Measurements from ENCODE around the gene C16orf74. TPM values are rescaled to one million over a fixed set of nuclear protein-coding genes. Genes with fewer than 3 reads are reported as not detected.

Gene C16orf74
- total RNA-seq, 1 donor from 2014 or later: not detected

DNA sequence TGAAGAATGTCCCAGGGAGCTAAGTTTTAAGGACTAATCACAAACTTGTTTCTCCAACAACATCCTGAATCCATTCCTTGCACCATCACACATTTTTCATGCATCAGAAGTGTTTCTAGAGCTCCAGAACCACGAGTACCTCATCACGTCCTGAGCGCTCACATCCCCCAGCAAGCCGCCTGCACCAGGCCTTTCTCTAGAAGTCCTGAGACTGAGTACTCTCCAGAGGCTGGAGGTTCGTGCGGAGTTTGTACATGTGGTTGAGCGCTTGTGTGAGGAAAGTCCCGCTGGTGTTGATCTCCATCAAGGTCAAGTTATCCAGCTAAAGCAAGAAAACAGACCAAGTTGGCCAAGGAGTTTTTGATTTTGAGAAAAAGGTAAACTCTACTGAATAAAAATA, 72.9 kb downstream of the C16orf74 start:
- Mint-ChIP-seq H3K9me3 (no peaks in the 10 kb centered on the region), H3K27ac (no peak overlapping the region), H3K4me1 (ENCODE audit: low read depth) (peaks cover 16% of the 10 kb centered on the region), H3K4me3 (ENCODE audit: low read depth) (no peak overlapping the region), H3K27me3 (ENCODE audit: low read depth) (no peaks in the 10 kb centered on the region), H3K36me3 (ENCODE audit: low read depth) (peaks cover 72% of the 10 kb centered on the region)
- DNase-seq (ENCODE audit: low spot score): no peak
- intact Hi-C loops (cut with micrococcal nuclease): no loop called here

DNA sequence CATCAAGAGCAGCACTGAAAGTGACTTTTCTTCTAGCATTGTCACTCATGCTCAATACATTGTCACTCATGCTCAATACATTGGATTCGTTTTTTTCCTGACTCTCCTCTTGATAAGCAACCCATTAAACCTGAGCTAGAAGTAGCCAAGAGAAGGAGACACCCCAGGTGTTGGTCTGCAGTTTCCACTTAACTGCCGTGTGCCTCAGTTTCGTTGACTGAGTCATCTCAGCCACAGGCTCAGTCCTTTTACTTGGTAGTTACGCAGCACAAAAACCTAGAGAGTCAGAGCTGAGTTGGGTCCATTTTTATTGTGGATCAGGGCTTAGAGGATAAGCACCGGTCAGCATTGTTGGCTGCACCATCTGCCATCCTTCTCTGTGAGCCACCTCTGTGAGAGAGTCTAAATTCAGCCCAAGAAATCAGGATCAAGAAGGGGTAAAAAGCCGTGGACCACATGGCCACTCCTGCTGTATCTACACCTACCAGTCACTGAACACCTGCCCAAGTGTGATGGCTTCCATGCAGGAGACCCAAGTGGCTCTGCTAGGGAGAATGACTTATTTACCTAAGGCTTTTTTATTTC, 73.4 kb downstream of the C16orf74 start:
- H3K4me1 Mint-ChIP-seq (ENCODE audit: low read depth): peaks cover 16% of the 10 kb centered on the region
- DNase-seq (ENCODE audit: low spot score): no peak
- no peaks in the 10 kb centered on the region for H3K9me3 Mint-ChIP-seq
- H3K27ac Mint-ChIP-seq: no peak overlapping the region
- intact Hi-C loops (cut with micrococcal nuclease): no loop called here
- H3K4me3 Mint-ChIP-seq (ENCODE audit: low read depth): no peak overlapping the region
- peaks cover 73% of the 10 kb centered on the region for H3K36me3 Mint-ChIP-seq (ENCODE audit: low read depth)
- H3K27me3 Mint-ChIP-seq (ENCODE audit: low read depth): no peaks in the 10 kb centered on the region

DNA sequence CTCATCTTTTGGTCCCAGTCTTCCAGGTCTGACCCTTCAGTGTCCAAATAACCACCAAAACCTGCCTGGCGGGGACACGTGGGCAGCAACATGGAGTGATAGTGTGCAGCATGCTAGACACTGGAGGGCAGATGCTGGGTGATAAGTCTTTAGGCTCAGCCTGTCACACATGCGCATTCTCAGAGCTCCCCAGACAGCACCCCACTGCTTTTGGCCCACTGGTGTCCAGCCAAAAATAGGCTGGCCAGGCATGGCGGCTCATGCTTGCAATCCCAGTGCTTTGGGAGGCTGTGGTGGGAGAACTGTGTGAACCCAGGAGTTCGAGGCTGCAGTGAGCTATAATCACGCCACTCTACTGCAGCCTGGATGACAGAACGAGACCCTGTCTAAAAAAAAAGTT, 74.4 kb downstream of the C16orf74 start:
- intact Hi-C loops (cut with micrococcal nuclease): no loop called here
- Mint-ChIP-seq H3K4me1 (ENCODE audit: low read depth) (peaks cover 16% of the 10 kb centered on the region), H3K27me3 (ENCODE audit: low read depth) (no peaks in the 10 kb centered on the region), H3K4me3 (ENCODE audit: low read depth) (no peak overlapping the region), H3K36me3 (ENCODE audit: low read depth) (peaks cover 77% of the 10 kb centered on the region), H3K9me3 (no peaks in the 10 kb centered on the region), H3K27ac (no peak overlapping the region)
- DNase-seq (ENCODE audit: low spot score): no peak

DNA sequence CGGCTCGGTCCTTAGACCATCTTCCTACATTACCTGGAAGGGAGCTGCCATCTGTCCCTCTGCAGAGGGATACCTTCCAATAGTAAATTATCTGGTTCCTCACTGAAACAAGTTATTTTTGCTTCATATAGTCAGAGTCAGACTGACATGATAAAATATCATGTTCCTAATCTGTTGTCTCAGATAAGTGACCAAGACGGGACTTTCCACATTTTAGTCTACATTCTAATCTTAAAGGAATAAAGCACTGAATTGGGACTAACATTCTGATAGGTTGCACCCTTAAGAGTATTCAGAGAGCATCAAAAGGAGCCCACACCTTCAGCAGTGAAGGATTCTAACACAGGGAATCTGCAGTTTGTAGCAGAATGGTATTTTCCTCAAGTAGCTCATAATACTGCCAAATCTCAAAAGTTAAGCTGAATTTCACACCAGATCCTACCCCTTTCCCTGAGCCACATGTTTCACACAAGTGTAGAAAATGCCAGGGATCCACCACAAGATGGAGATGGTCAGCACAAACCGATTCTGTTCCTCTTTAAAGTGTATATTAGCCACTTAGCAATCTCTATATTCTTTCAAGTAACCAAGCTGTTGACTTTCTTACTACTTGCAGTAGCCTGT, 75.5 kb downstream of the C16orf74 start:
- Mint-ChIP-seq H3K27ac (peak overlapping the region; percentile 64), H3K36me3 (ENCODE audit: low read depth) (peaks cover 75% of the 10 kb centered on the region), H3K4me1 (ENCODE audit: low read depth) (peaks cover 11% of the 10 kb centered on the region), H3K9me3 (no peaks in the 10 kb centered on the region), H3K4me3 (ENCODE audit: low read depth) (no peak overlapping the region), H3K27me3 (ENCODE audit: low read depth) (no peaks in the 10 kb centered on the region)
- no peak for DNase-seq (ENCODE audit: low spot score)
- intact Hi-C loops (cut with micrococcal nuclease): no loop called here

DNA sequence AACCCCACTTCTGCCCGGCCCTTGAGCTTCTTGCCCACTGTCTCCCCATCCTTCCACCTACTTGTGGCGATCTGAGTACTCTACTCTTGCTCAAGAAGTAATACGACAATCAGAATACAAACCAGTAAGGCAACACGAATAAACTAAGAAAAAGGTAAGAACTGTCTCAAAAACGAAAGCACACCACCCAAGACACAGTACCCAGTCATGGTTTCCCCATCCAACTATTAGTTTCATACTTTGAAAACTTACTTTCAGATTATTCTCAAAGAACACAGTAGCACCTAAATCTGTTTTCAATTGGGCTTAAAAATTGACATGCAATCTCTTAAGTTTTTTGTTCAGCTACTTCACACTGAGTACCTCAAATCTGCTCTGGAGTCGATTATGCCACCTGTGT, 76.1 kb downstream of the C16orf74 start:
- DNase-seq (ENCODE audit: low spot score): no peak
- H3K4me3 Mint-ChIP-seq (ENCODE audit: low read depth): no peak overlapping the region
- intact Hi-C loops (cut with micrococcal nuclease): no loop called here
- peaks cover 11% of the 10 kb centered on the region for H3K4me1 Mint-ChIP-seq (ENCODE audit: low read depth)
- H3K9me3 Mint-ChIP-seq: no peaks in the 10 kb centered on the region
- H3K27me3 Mint-ChIP-seq (ENCODE audit: low read depth): no peaks in the 10 kb centered on the region
- H3K36me3 Mint-ChIP-seq (ENCODE audit: low read depth): peaks cover 78% of the 10 kb centered on the region
- peak overlapping the region; percentile 64 for H3K27ac Mint-ChIP-seq

DNA sequence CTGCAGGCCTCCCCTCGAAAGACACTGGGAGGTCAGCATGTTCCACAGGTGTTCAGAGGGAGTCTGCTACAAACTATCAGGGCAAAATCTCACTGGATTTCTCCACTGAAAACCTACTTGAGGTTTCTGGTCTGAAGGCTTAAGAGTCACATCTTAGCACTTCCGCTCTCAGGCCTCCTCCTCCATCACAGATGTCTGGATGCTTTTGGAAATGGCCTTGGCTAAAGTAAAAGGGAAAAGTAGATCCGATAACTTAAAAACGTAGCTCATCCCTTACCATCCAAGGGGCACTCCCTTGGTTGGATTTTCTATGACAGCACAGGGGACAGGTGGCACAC, 76.5 kb downstream of the C16orf74 start:
- Mint-ChIP-seq H3K27me3 (ENCODE audit: low read depth) (no peaks in the 10 kb centered on the region), H3K4me1 (ENCODE audit: low read depth) (peaks cover 11% of the 10 kb centered on the region), H3K9me3 (no peaks in the 10 kb centered on the region), H3K36me3 (ENCODE audit: low read depth) (peaks cover 78% of the 10 kb centered on the region), H3K4me3 (ENCODE audit: low read depth) (no peak overlapping the region), H3K27ac (no peak overlapping the region)
- intact Hi-C loops (cut with micrococcal nuclease): no loop called here
- no peak for DNase-seq (ENCODE audit: low spot score)

DNA sequence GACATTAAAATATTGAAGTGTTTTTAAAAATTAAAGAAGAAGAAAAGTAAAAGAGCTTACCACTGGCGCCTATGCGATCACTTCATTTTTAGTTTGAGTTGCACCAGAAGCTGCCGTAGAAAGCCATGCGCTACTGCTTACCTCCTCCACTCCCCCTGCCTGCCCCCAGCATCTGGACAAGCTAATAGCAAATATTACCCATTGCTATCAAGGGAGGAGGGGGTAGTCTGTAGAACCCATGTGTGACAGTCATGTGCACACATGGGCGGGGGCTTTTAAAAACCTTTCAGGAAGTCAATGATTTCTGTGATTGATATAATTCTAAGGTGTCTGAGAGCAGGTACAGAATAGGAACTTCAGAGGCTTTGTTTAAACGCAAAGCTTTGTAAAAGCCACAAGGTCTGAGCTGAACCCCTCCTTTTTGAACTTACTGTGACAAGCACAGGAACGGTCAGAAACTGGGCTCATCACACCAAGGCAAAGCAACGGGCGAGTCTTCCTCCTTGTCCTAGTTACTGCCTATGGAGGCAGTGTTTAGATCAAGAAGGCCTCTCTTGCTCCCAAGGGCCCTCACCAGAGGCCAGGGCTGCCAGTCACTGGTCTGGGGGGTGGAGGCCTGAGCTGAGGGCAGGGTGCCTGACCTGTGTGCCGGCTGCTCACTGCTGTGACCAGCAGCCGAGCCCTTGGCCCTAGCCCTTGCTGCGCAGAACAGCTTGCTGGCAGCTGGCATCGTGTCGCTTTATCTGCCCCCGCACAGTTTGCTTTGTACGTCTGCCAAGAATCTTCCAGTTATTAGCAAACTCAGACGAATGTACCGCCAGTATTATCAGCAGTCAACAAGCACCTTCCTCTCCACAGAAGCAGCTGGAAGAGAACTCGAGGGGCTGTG, 77.1 kb downstream of the C16orf74 start:
- Mint-ChIP-seq H3K4me1 (ENCODE audit: low read depth) (peaks cover 11% of the 10 kb centered on the region), H3K36me3 (ENCODE audit: low read depth) (peaks cover 75% of the 10 kb centered on the region), H3K27ac (no peak overlapping the region), H3K9me3 (no peaks in the 10 kb centered on the region), H3K4me3 (ENCODE audit: low read depth) (no peak overlapping the region), H3K27me3 (ENCODE audit: low read depth) (no peaks in the 10 kb centered on the region)
- DNase-seq (ENCODE audit: low spot score): no peak
- intact Hi-C loops (cut with micrococcal nuclease): no loop called here

DNA sequence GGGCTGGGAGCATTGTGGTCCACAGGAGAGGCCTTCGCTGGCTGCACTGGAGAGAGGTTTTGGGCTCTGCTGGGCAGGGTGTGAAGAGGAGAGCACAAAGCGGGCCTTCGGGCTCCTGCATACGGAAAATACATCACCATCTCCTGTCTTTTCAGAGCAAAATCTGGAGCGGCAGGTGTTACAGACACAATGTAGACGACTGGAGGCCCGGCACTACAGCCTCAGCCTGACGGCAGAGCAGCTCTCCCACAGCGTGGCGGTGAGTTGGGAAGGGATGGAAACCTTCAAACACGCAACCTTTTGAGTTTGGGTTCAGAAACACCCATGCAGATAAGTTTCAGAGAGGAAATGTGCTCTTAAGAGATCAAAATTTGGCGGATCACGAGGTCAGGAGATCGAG, 80.1 kb downstream of the C16orf74 start:
- H3K4me1 Mint-ChIP-seq (ENCODE audit: low read depth): peaks cover 10% of the 10 kb centered on the region
- intact Hi-C loops (cut with micrococcal nuclease): no loop called here
- H3K9me3 Mint-ChIP-seq: no peaks in the 10 kb centered on the region
- H3K4me3 Mint-ChIP-seq (ENCODE audit: low read depth): no peak overlapping the region
- peaks cover 84% of the 10 kb centered on the region for H3K36me3 Mint-ChIP-seq (ENCODE audit: low read depth)
- no peak for DNase-seq (ENCODE audit: low spot score)
- H3K27ac Mint-ChIP-seq: no peak overlapping the region
- H3K27me3 Mint-ChIP-seq (ENCODE audit: low read depth): no peaks in the 10 kb centered on the region

DNA sequence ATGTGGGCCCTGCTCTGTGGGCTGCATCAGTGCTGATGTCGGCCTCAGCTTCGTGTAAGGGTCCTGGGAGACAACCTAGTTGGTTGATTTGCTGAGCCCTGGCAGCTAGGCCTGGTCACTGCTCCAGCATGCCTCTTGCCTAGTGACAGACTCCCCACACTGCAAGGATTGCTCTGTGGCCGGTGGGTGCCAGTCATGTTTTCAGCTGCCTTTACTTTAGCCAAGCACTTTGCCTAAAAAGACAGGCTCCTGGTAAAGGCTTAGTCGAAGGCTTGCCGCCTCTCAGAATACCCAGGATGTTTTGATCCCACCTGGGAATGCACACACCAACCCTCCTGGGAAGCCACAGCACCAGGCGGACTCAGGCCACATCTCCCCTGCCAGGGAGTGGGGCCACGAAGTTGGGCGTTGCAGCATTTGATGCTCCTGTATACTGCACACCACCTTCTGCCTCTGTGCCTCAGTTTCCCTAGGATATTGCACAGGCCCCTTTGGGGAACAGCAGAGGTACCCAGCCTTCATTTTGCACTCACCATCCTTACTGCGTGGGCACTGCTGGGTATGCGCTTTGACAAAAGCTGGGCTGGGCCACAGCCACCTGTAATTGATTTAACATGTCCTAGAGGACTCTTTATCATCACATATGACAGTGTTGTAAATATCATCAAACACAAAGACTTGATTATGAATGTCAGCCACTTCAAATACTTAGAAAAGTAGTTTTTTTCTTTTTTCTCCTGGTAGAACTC, 82.0 kb downstream of the C16orf74 start:
- Mint-ChIP-seq H3K36me3 (ENCODE audit: low read depth) (peaks cover 84% of the 10 kb centered on the region), H3K9me3 (no peaks in the 10 kb centered on the region), H3K27me3 (ENCODE audit: low read depth) (no peaks in the 10 kb centered on the region), H3K4me1 (ENCODE audit: low read depth) (no peaks in the 10 kb centered on the region), H3K4me3 (ENCODE audit: low read depth) (no peak overlapping the region), H3K27ac (no peak overlapping the region)
- intact Hi-C loops (cut with micrococcal nuclease): no loop called here
- DNase-seq (ENCODE audit: low spot score): no peak

DNA sequence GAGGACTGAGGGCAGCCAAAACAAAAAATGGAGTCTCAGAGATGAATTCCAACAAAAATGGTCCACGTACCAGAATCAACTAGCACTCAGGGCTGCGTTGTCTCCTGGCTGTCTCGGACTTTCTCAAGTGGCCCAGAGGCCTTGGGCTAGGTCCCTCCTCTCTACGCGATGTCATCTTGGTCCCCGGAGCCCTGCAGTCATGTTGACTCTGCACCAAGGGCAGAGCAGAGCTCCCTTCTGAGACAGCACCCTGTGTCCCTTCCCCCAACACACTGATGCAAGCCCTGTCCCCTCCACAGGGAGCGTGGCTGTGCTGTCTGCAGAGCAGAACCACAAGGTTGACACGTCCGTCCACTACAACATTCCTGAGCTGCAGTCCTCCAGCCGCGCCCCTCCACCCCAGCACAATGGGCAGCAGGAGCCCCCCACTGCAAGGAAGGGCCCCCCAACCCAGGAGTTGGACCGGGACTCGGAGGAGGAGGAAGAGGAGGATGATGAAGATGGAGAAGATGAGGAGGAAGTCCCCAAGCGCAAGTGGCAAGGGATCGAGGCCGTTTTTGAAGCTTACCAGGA, 83.0 kb downstream of the C16orf74 start:
- H3K27ac Mint-ChIP-seq: no peak overlapping the region
- H3K27me3 Mint-ChIP-seq (ENCODE audit: low read depth): no peaks in the 10 kb centered on the region
- no peak overlapping the region for H3K4me3 Mint-ChIP-seq (ENCODE audit: low read depth)
- H3K36me3 Mint-ChIP-seq (ENCODE audit: low read depth): peaks cover 82% of the 10 kb centered on the region
- intact Hi-C loops (cut with micrococcal nuclease): no loop called here
- H3K4me1 Mint-ChIP-seq (ENCODE audit: low read depth): no peaks in the 10 kb centered on the region
- H3K9me3 Mint-ChIP-seq: no peaks in the 10 kb centered on the region
- no peak for DNase-seq (ENCODE audit: low spot score)

DNA sequence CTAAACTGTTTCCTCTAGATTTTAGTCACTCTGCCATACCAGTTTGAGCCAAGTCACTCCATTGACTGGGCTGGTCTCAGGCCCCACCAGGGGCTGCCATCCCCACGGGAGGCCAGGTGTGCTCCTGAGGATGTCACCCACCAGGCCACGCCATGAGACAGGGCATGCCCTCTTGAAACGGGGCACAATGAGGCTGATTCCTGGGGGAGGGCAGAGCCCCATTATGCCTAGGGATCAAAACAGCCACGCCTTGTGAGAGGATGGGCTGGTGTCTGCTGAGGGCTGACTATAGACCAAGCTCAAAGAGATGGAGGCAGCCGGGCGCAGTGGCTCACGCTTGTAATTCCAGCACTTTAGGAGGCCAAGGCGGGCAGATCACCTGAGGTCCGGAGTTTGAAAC, 83.6 kb downstream of the C16orf74 start:
- DNase-seq (ENCODE audit: low spot score): no peak
- Mint-ChIP-seq H3K4me1 (ENCODE audit: low read depth) (no peaks in the 10 kb centered on the region), H3K36me3 (ENCODE audit: low read depth) (peaks cover 83% of the 10 kb centered on the region), H3K4me3 (ENCODE audit: low read depth) (no peak overlapping the region), H3K27ac (no peak overlapping the region), H3K27me3 (ENCODE audit: low read depth) (no peaks in the 10 kb centered on the region), H3K9me3 (no peaks in the 10 kb centered on the region)
- intact Hi-C loops (cut with micrococcal nuclease): no loop called here

DNA sequence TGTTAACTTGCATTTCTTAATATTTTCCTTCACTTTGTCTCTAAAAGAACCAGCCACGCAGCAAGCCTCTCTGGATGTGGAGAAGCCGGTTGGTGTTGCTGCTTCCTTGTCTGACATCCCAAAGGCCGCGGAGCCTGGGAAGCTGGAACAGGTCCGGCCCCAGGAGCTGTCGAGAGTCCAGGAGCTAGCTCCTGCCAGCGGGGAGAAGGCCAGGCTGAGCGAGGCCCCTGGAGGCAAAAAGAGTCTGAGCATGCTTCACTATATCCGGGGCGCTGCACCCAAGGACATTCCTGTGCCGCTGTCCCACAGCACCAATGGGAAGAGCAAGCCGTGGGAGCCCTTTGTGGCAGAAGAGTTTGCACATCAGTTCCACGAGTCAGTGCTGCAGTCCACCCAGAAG, 85.0 kb downstream of the C16orf74 start:
- intact Hi-C loops (cut with micrococcal nuclease): no loop called here
- no peak for DNase-seq (ENCODE audit: low spot score)
- Mint-ChIP-seq H3K27me3 (ENCODE audit: low read depth) (no peaks in the 10 kb centered on the region), H3K4me1 (ENCODE audit: low read depth) (no peaks in the 10 kb centered on the region), H3K4me3 (ENCODE audit: low read depth) (no peak overlapping the region), H3K27ac (no peak overlapping the region), H3K9me3 (no peaks in the 10 kb centered on the region), H3K36me3 (ENCODE audit: low read depth) (peaks cover 78% of the 10 kb centered on the region)

All from activated T-helper 2 cell treated with anti-CD3 and anti-CD28 coated beads, Interferon-gamma antibody, Interleukin-2, Interleukin-4, amounts not matched to agents 10 μg/mL and 5 μg/mL and 100 μg/mL, durations not matched to agents 14 hours and 24 hours and 36 hours (primary cell).